HFFc6 (cell line): ENCODE measurements around the gene SCN8A. TPM values are rescaled to one million over a fixed set of nuclear protein-coding genes. Genes with fewer than 3 reads are reported as not detected.

Experiments
- DNase-seq: peaks from one replicate; pipeline ENCODE4 v3.0.0-alpha.2; 2018
- H3K27ac Mint-ChIP-seq: 2 replicates; pipeline ENCODE4 v1.8.0; 2020; ENCODE audit warnings: mild to moderate bottlenecking, mixed read lengths
- H3K27me3 Mint-ChIP-seq: 2 replicates; pipeline ENCODE4 v1.8.0; 2021; ENCODE audit warnings: mild to moderate bottlenecking, moderate library complexity, mixed read lengths; ENCODE audit not compliant: insufficient read depth
- H3K36me3 Mint-ChIP-seq: 2 replicates; pipeline ENCODE4 v1.8.0; 2021; ENCODE audit warnings: low read depth, mixed read lengths
- H3K4me1 Mint-ChIP-seq: 2 replicates; pipeline ENCODE4 v1.8.0; 2020; ENCODE audit warnings: low read depth, mixed read lengths
- H3K4me3 Mint-ChIP-seq: 2 replicates; pipeline ENCODE4 v1.8.0; 2020; ENCODE audit warnings: mild to moderate bottlenecking, moderate library complexity, mixed read lengths
- H3K9me3 Mint-ChIP-seq: 2 replicates; pipeline ENCODE4 v1.8.0; 2020; ENCODE audit warnings: mild to moderate bottlenecking, mixed read lengths
- total RNA-seq, 6 experiments: library from RNA; stranded (reverse); fragmentation: NEBNext Ultra II Directional; extraction: Animal tissue kit (Norgen Biotek cat#: 25700); gene quantifications; 2 replicates in 1 of 6; 3 replicates in 5 of 6; pipeline ENCODE4 v1.2.3, GENCODE V29; 2021
- TF ChIP-seq, protein P1 (sequence below): fragments of 200-600 bp; sonication (generic); IDR thresholded peaks from 2 replicates; pipeline ENCODE4 v1.5.0; 2021; ENCODE audit warnings: antibody characterized with exemption, mild to moderate bottlenecking

SCN8A gene
- total RNA-seq, 6 experiments from 2014 or later, result 13.4 to 16.0 (median 15.3) TPM

DNA sequence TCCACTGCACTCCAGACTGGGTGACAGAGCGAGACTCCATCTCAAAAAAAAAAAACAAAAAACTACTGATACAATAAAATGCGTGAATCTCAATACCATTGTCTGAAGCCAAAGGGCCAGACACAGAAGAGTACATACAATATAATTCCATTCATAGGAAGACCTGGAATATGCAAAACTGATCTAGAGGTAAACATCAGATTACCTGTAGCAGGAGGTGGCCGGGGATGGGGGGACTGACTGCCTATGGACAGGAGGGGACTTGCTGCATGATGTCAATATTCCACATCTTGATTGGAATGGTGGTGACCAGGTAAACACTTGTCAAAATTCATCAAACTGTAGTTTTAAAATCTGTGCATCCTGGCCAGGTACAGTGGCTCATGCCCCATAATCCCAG, 270.0 kb downstream of the SCN8A start:
- Mint-ChIP-seq H3K4me1 (peaks cover 6% of the 10 kb centered on the region), H3K9me3 (no peaks in the 10 kb centered on the region), H3K27ac (no peak overlapping the region), H3K27me3 (peaks cover 21% of the 10 kb centered on the region), H3K36me3 (no peaks in the 10 kb centered on the region), H3K4me3 (no peak overlapping the region)
- no peak for DNase-seq
- TF ChIP-seq, protein P1, sequence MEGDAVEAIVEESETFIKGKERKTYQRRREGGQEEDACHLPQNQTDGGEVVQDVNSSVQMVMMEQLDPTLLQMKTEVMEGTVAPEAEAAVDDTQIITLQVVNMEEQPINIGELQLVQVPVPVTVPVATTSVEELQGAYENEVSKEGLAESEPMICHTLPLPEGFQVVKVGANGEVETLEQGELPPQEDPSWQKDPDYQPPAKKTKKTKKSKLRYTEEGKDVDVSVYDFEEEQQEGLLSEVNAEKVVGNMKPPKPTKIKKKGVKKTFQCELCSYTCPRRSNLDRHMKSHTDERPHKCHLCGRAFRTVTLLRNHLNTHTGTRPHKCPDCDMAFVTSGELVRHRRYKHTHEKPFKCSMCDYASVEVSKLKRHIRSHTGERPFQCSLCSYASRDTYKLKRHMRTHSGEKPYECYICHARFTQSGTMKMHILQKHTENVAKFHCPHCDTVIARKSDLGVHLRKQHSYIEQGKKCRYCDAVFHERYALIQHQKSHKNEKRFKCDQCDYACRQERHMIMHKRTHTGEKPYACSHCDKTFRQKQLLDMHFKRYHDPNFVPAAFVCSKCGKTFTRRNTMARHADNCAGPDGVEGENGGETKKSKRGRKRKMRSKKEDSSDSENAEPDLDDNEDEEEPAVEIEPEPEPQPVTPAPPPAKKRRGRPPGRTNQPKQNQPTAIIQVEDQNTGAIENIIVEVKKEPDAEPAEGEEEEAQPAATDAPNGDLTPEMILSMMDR, result no peak

Other genes with a start within 250 kb of the SCN8A start
- gene CELA1, start 244.6 kb upstream of the SCN8A start, total RNA-seq, result not detected
- 10 to 100 TPM; 68.2 to 93.9 (median 71.7) TPM for gene GALNT6, start 199.8 kb upstream of the SCN8A start, total RNA-seq
- gene SLC4A8, start 166.4 kb upstream of the SCN8A start, total RNA-seq, result 10 to 100 TPM; 10.2 to 21.9 (median 14.4) TPM